HS-5 (cell line): ENCODE measurements around the gene CFAP161.
"Not testable (repeated sequence)": the region's sequence is repeated elsewhere in the genome, so short reads cannot be mapped to it uniquely, and the experiment has no call there.

Source experiments
- DNase-seq: peaks from one replicate; pipeline ENCODE4 v3.0.0-alpha.2; 2012; ENCODE audit warnings: low read depth

The CFAP161 gene

DNA sequence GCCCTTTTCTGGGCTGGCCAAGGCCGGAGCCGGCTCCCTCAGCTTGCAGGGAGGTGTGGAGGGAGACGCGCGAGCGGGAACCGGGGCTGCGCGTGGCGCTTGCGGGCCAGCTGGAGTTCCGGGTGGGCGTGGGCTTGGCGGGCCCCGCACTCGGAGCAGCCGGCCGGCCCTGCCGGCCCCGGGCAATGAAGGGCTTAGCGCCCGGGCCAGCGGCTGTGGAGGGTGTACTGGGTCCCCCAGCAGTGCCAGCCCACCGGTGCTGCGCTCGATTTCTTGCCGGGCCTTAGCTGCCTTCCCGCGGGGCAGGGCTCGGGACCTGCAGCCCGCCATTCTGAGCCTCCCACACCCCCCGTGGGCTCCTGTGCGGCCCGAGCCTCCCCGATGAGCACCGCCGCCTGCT is 24.5 kb downstream of the CFAP161 start:
- not testable (repeated sequence) for DNase-seq

DNA sequence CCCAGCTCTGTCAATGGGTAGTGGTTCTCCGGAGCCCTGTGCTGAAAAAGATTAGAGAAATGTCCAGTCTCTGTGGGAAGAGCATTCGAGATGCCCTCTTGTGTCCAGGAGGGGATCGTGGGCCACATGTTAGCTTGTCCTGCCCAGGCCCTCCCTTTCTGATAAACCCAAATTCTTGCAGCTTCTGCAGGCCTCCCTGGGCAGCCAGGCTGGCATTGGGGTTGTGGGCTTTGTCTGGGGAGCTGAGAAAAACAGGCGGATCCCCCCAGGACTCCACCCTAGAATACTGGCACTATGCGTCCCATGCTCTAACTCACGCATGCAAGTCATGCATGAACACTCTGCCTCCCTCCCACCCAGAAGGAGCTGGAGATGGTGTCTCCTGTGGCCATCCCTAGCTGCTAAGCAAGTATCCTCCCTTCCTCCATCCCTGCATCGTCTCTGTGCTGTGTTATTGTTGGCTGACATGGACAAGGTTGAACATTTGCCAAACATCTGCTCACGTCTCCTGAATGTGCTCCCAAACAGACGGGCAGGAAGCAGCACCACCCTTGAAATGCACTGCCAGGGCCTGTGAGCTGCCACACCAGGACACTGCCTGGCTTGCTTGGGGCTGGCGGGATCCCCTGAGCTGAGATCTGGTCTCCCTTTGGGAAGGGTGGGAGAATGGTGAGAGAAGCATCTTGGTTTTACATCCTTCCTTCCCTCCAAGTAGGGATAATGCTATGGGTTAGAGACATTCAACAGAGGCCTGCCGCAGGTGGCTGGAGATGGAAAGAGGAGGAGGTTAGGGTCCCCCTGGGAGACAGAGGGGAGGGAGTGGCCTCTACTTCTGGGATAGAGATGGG is 26.5 kb downstream of the CFAP161 start:
- DNase-seq: peak; percentile 74

DNA sequence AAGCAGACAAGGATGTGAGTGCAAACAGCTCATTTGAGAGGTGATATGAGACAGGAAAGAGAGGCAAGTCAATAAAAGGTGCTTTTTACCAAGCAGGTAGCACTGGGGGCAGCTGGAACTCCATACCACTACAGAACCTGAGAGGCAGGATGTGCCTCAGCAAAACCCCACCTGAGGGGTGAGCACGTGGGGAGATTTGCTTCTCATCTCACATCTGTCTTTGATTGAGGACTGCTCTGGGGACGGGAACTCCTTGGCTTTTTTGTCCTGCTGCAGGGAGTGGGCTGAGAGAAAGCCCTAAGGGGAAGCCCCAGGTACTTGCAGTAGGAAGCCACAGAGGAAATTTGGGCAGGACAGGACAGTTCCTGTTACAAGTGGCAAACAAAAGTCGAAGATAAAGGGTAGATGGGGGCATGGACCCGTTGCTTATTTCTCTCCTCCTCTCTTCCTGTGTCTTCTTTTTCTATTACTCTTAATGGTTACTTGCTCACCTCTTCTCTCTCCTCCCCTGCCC is 27.1 kb downstream of the CFAP161 start:
- DNase-seq: no peak

DNA sequence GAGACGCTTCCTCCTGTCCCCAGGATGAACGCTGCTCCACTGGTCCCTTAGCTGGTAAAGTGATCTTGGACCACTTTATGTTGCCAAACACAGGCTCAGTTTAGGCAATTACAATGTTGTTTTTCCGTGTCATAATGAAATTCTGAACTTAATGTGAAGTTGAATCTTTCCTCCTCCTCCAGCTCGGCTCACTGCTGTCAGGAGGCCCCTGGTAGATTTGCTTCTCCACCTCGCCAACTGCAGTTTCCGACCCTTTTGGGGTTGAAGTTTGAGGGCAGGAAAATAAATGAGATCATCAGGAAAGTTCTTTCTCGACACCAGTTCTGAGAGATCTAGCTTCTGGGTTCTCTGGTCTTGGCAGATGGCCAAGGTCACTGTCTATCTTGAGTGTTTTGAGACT is 27.8 kb downstream of the CFAP161 start:
- no peak for DNase-seq

DNA sequence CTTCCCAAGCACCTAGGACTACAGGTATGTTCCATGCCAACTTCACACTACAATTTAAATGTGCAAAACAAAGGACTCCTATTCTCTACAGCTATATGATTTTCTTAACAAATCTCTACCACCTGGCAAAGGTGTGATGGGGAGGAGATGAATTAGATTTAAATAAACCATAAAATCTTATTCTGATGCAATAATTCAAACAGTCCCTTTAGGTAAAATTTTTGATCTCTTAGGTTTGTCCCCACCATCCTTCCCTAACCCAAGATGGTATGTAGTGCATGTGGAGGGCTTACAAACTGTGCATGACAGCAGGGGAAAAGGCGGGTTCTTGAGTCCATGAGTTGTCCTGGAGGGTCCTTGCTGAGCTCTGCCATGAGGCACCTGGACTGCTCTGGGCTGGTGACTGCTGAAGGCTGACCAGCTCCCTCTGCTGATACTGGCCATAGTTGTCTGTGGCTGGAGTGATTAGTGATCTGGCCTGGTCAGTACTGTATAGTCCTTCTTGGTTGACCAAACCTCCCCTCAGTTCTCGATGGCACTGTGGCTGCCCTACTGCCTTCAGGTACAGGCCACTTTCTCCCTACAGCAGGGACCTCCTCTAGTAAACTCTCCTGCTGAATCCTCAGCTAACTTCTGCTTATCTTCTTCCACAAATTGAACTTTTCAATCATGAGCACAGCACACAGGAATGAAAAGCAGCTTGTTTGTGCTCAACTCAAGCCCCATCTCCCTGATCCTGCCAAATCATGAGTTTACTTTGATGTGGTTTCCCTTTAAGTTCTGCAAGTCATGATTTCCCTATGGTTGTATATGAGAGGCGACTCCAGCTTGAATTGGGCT is 30.1 kb downstream of the CFAP161 start:
- no peak for DNase-seq

DNA sequence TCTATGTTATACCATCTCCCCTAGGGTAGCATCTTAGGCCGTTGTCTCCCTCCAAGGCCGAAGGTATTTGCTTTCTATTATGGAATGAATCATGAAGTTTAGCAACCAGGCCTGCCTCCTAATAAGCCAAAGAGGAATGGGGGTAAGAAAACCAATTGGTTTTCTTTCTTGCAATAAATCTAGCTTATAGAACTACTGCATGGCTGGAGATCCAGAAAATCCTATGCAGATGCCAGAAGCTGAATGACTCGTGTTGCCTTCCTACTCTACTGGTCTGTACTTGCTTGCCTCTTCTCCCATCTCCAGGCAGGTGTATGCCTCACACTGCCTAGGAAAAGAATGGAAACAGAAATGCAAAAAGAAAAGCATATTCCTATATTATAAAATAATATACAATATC is 31.5 kb downstream of the CFAP161 start:
- no peak for DNase-seq

DNA sequence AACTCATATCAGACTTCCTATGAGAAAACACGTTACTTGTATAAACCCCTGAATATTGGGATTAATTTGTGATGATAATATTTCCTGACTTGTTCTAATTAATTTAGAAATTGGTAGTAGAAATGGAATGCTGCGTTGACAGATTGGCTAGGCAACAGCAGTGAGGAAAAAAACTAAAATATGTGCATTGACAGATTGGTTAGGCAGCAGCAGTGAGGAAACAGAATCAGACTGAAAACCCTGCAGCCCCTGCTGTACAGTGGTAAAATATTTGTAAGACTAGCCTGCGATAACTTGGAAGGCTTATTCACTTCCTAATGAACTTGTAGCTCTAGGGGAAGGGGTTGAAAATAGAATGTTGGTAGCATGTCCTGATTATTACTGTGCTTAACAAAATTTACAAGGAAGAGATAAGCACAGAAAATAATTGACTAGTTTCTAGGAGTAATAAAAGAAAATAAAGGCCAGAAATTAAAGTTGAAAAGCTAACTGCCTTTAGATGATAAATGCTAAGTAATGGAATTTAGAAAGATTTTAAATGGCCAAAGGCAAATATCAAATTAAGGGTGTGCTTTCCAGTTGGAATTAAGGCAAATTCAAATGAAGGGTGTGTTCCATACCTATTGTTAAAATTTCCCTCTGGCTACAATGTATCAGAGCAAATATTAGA is 32.7 kb downstream of the CFAP161 start:
- DNase-seq: no peak

DNA sequence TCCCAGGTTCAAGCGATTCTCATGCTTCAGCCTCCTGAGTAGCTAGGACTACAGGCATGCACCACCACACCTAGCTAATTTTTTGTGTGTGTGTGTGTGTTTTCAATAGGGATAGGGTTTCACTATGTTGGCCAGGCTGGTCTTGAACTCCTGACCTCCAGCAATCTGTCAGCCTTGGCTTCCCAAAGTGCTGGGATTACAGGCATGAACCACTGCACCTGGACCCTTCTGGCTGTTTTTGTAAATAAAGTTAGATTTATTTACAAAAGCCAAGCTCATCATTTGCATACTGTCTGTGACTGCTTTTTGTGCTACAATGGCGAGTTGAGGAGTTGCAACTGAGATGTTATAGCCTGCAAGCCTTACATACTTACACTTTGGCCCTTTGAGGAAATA is 34.1 kb downstream of the CFAP161 start:
- no peak for DNase-seq

DNA sequence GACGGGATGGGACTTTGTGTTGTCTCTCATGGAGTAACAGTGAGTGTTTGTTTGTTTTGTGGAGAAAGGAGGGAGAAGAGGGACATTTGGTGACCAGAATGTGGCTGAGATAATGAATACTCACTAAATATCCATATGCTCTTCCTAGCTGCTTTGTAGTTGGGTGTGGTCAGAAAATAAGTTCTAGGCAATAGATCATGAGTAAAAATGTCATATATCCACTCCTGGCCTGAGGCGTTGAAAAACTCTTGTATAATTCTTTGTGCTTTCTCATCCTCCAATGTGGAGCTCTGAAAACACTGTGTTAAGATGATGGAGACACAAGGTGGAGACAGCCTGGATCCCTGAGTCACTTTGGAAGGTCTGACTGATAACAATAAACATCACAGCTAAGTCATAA is 34.6 kb downstream of the CFAP161 start:
- DNase-seq: no peak

DNA sequence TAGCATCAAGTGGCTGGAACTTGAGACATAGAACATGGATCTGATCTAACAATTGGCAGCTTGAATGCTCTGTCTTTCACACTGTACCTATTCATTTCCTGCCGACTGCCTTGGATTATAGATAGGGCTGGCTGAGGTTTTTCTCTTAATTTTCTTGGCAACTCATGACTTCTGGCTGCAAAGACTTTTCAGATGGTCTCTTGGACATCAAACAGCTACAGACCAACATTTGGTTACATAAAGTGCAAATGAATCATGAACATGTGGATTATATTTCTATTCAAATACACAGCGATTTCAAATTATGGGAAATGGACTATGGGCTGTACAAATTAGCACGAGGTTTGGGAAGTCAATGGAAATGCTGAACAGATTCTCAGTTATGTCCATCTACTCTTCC is 36.4 kb downstream of the CFAP161 start:
- no peak for DNase-seq

DNA sequence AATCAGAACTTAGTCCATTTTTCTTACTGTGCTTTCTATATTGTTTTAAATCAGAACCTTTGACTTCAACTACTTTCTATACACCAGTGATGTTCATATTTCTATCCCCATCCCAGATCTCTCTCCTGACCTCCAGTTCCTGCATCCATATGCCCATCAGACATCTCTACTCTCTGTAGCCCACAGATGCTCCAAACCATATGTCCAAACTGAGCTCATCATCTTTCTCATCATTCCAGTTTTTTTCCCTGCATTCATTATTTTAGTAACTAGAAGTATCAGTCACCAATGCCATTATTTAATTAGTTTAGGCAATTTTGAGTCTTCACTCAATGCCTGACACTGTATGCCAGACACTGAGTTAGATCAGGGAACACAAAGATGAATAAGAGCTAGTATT is 37.2 kb downstream of the CFAP161 start:
- no peak for DNase-seq

DNA sequence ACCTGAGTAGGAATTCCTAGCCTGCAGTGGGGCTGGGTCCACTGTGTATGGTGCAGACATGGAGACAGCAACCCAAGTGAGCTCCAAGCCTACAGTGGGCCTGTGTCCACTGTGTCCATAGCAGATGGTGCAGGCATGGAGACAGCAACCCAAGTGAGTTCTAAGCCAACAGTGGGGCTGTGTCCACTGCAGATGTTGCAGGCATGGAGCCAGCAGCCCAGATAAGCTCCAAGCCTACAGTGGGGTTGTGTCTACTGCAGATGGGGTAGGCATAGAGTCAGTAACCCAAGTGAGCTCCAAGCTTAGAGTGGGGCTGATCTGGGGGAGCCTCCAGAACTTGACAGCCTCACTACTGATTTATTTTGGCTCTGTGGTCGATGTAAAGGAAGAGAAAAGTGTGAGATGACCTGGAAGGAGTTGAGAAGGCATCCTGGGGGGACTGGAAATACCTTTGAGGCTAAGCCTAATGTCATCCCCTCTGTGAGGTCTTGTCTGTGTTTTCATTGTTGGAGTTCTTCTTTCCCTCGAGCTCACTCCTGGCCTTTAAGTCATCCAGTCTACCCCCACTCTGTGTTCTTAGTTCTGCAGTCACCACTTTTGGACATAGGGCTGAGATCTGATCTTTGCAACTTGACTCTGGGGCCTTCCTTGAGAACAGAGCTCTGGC is 40.2 kb downstream of the CFAP161 start:
- no peak for DNase-seq

DNA sequence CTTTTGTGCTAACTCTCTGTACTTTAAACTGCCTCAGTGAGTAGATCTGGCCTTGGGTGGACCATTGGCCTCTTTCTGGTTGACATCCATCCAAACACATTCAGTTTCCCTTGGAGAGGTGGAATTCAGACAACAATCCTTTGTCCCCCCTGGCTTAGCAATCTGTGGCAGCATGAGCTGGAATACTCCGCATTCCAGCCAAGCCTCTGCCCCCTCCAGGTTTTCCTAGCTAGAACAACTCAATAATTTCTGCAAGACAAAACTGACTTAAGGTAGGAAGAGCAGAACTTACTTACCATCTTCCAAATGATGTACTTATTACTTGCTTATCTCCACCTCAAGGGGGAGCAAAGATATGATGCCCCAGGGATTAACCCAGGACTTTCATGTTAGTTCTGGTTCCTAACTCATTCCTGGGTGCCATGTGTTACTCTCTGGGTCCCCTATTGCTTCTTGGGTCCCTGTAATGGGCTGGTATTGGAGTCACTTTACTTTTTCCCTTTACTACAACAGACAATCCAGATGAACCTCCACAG is 40.8 kb downstream of the CFAP161 start:
- no peak for DNase-seq

DNA sequence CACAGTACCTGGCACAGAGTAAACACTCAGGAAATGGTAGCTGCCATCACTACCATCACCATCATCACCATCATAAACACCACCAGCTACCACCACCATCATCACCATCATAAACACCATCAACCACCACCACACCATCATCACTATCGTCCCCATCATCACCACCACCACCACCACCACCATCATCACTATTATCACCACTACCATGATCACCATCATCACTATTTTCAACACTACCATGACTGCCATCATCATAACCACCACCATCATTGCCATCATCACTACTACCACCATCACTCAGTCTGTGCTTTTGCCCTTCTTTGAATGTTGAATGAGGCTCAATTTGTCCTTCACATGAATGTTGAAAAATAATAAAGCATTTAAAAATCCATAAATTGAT is 41.4 kb downstream of the CFAP161 start:
- DNase-seq: no peak

DNA sequence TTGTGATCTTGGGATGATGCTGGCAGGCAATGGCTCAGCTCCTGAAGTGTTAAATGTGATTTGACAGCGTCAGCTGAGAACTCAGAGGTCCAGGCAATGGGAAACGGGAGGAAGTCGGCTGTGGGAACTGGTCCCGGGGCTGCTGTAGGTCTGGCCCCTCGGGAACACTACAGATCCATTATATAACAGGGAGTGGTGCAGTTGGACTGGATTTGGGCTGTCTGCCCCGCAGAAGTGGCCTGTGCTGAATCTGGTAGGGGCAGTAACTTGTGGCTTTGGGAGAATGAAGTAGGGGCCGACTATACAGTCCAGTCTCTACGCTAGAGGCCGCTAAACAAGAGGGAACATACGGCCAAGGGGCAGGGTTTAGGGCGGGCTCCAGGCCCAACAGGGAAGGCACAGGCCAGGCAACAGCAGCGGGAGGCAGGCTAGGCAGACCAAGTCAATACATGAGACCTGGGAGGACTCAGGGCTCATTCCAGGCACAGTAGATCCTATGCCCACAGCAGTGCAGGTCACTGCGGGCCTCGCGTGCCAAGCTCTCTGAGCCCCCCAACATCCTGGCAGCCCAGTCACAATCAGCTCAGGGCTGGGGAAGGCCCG is 42.3 kb downstream of the CFAP161 start:
- DNase-seq: no peak

DNA sequence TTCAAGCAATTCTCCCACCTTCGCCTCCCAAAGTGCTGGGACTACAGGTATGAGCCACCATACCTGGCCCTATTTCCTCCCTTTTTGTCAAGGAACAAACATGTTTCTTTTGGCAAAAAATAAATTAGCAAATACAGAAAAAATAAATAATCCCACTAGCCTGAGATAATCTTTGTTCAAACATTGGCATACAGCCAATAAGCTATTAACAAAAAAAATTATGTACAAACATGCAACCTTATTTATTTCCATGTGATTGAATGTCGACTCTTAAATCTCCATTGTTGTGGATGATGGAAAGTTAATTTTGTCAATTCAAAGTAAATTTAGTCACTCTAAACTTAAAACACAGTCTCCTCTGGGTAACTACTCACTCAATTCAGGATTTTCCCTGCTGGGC is 44.3 kb downstream of the CFAP161 start:
- DNase-seq: no peak

DNA sequence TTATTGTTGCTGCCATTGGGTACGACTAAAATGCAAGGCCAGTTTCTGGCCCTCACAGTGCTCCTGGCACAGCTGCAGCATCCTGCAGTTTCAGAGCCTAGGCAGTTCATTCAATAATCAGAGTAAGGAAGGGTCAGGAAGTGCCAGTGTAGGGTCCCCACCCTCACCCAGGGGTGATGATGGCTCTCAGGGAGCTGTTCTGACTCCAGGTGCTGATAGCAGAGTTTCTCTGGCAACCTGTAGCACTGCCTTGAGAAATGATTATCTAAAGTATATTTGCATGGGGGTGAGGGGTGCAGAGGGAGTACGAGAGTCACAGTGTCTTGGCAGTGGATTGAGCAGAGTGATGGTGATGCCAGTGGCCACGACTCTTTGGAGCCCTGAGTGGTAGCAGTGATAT is 47.1 kb downstream of the CFAP161 start:
- no peak for DNase-seq

DNA sequence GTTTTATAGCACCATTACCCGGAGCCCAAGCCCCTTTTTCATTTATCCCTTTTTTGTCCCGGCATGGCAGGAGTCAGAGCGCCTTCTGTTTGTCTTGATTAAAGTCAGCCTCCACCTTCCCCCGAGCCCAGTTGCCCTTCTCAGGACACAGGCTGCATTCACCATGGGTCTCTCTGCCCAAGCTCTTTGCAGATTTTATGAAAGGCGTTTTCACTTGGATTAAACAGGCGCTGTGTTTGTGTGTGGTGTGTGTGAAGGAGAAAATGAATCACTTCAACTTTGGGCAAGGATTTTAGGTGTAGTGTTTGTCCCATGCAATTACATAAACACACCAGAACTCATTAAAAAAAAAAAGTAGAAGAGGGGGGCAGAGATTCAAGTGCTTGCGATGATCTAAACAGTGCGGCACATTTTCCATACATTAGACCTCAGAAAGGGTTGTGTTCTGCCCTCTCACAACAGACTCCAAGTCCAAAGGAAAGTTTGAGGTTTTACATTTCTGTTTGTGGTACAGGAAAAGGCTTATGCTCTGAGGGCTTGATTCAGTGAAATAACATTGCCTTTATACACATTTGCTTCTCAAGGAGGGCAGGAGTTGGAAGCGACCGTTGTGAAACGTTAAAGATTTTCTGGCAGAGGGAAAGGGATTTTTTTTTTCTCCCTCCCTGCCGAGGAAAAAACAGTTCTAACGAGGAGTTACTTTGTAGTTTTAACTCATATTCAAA is 48.1 kb downstream of the CFAP161 start:
- no peak for DNase-seq

DNA sequence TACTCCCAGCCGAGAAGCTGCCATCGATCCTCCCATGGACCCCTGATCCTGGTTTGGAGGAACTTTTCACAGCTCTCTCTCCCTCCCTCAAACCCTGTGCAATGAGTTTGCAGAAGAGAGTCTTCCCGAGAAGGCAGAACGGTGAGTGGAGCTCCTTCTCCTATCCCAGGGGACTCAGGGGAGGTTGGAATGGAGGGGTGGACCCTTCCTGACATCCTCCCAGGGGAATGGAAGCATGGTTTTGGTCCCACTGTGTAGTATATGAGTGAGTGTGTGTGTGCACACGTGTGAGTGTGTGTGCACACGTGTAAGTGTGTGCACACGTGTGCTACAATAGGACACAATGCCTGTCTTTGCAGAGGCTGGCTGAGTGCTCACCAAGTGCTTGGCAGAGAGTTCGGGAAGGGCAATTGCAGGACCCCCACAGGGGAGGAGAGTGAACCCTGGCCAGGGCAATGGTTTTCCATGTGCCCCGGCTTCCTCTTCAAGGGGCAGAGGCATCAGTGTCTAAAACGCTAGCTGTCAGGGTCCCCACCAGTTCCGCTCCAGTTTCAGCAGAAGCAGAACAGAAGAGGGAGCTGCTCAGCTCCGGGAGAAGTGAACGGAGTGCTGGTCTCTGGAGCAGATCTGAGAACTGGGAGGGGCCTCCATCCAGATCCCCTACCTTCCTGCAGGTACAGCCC is 48.8 kb downstream of the CFAP161 start:
- no peak for DNase-seq

DNA sequence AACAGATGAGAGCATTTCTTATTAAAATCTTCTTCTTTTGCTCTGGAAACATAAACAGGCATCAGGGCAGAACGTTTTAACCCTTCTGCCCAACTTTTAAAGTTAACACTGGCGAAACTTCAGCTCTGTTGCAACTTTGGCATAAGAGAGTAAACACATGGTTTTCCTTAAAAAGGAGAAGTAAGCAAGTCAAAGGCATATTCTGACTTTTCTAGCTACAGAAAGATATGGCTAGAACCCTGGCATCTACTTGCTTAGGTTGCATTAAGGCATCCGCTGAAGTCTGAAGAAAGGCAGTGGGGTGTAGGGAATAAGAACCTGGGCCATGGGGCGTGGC is 49.3 kb downstream of the CFAP161 start:
- DNase-seq: no peak
